ENCODE measurements around the gene ATP5F1E. TPM values are rescaled to one million over a fixed set of nuclear protein-coding genes. Genes with fewer than 3 reads are reported as not detected.

Gene ATP5F1E
- total RNA-seq = 10 to 100 TPM; 35.8 to 90.0 (median 38.6) TPM

GRCh38 chr20:59032023-59032712 is at the start of gene ATP5F1E:
TSS of gene ATP5F1E (minus strand) at chr20:59032335. CDS start at chr20:59032251, 84 bp downstream.
- TF ChIP-seq CTCF (IDR thresholded peaks at IDR 0.05; ENCODE audit: low read depth) = no peak

- TF ChIP-seq CTCF (IDR thresholded peaks at IDR 0.05; ENCODE audit: low read depth) = no peak
Measured at GRCh38 chr20:59081036-59081435, 48.9 kb upstream of the ATP5F1E start.

GRCh38 chr20:59078231-59078630 is 46.1 kb upstream of the ATP5F1E start:
- no peak for TF ChIP-seq CTCF (IDR thresholded peaks at IDR 0.05; ENCODE audit: low read depth)

- no peak for TF ChIP-seq CTCF (IDR thresholded peaks at IDR 0.05; ENCODE audit: low read depth)
Measured at GRCh38 chr20:59077705-59078104, 45.6 kb upstream of the ATP5F1E start.

- no peak for TF ChIP-seq CTCF (IDR thresholded peaks at IDR 0.05; ENCODE audit: low read depth)
Measured at GRCh38 chr20:59075934-59076508, 43.9 kb upstream of the ATP5F1E start.

- TF ChIP-seq CTCF (IDR thresholded peaks at IDR 0.05; ENCODE audit: low read depth) = no peak
Measured at GRCh38 chr20:59074456-59074855, 42.3 kb upstream of the ATP5F1E start.

- TF ChIP-seq CTCF (IDR thresholded peaks at IDR 0.05; ENCODE audit: low read depth) = no peak
Measured at GRCh38 chr20:59073582-59073981, 41.4 kb upstream of the ATP5F1E start.

Data from subcutaneous adipose tissue (tissue), 4 donors.